Measurements from ENCODE around the gene NOC2L.
A peak's percentile ranks its signal among the peaks of the same experiment; 100 is the strongest.

NOC2L gene

DNA sequence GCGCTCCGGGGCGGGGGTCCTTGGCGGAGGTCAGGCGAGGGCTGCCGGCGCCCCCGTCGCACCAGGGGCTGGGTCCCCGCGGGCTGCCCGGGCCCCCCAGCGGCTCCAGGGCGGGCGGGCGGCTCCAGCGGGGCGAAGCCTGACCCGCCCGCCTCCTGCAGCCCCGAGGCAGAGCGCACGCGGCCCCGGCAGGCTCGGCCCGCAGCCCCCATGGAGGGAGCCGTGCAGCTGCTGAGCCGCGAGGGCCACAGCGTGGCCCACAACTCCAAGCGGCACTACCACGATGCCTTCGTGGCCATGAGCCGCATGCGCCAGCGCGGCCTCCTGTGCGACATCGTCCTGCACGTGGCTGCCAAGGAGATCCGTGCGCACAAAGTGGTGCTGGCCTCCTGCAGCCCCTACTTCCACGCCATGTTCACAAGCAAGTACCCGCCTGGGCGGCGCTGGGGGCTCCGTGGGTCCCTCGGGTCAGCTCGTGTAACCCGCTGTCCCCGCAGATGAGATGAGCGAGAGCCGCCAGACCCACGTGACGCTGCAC is 2.1 kb upstream of the NOC2L start:
- H2AFZ ChIP-seq (ENCODE audit: low read length): no peak overlapping the region

DNA sequence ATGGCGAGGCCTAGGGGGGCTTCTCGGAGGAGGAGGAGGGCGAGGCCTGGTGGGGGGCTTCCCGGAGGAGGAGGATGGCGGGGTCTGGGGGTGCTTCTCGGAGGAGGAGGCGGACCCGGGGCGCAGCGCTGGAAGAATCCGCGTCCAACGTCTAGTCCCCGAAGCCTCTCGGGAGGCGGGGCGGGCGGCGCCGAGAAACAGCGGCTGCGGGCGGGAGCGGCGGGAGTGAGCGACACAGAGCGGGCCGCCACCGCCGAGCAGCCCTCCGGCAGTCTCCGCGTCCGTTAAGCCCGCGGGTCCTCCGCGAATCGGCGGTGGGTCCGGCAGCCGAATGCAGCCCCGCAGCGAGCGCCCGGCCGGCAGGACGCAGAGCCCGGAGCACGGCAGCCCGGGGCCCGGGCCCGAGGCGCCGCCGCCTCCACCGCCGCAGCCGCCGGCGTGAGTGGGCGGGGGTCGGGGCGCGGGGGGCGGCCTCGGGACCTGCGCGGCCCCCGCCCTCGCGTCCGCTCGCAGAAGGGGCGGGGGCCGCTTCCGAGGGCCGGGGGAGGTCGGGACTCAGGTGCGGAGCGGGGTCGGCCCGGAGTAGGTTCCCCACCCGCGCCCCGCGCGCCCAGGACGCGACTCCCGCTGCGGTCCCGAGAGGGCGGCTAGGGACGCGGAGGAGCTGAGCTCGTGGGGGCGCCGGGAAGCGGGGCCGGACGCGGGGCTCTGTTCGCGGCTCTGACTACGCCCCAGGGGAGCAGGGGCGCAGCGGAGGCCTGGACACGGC is 1.5 kb upstream of the NOC2L start, which contains the start of gene KLHL17:
Gene KLHL17 (plus strand): TSS at position 222 of the 769 bp plus-strand sequence. CDS start 110 bp downstream, at position 332.
- Histone ChIP-seq H3F3A (ENCODE audit: insufficient read depth, low read length) (no peaks in the 10 kb centered on the region), H3K9me2 (ENCODE audit: low read depth, low read length) (no peaks in the 10 kb centered on the region), H3K4me3 (ENCODE audit: low read depth, low read length, poor library complexity, severe bottlenecking) (peak within 1 kb of the TSS; percentile 98), H3K4me2 (ENCODE audit: low read length) (peak within 1 kb of the TSS; percentile 76), H3K27ac (ENCODE audit: low read depth, low read length, poor library complexity, severe bottlenecking) (no peak within 1 kb of the TSS), H4K20me1 (ENCODE audit: insufficient read depth, low read length) (no peaks in the 10 kb centered on the region), H3K36me3 (ENCODE audit: insufficient read depth, low read length) (peaks cover 16% of the 10 kb centered on the region), H3K79me2 (ENCODE audit: insufficient read depth, low read length) (peaks cover 12% of the 10 kb centered on the region), H3K9ac (ENCODE audit: low read length) (peak within 1 kb of the TSS; percentile 71), H3K9me3 (ENCODE audit: low read length) (no peaks in the 10 kb centered on the region), H3K4me1 (ENCODE audit: insufficient read depth, low read length, severe bottlenecking) (peaks cover 28% of the 10 kb centered on the region), H2AFZ (ENCODE audit: low read length) (peak within 1 kb of the TSS; percentile 74; the same call in 1 of the 2 replicates), H3K27me3 (ENCODE audit: insufficient read depth, low read length) (no peaks in the 10 kb centered on the region)
- TF ChIP-seq, protein P1, sequence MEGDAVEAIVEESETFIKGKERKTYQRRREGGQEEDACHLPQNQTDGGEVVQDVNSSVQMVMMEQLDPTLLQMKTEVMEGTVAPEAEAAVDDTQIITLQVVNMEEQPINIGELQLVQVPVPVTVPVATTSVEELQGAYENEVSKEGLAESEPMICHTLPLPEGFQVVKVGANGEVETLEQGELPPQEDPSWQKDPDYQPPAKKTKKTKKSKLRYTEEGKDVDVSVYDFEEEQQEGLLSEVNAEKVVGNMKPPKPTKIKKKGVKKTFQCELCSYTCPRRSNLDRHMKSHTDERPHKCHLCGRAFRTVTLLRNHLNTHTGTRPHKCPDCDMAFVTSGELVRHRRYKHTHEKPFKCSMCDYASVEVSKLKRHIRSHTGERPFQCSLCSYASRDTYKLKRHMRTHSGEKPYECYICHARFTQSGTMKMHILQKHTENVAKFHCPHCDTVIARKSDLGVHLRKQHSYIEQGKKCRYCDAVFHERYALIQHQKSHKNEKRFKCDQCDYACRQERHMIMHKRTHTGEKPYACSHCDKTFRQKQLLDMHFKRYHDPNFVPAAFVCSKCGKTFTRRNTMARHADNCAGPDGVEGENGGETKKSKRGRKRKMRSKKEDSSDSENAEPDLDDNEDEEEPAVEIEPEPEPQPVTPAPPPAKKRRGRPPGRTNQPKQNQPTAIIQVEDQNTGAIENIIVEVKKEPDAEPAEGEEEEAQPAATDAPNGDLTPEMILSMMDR (IDR thresholded peaks at IDR 0.05; ENCODE audit: low read length): no peak
- TF ChIP-seq EZH2 (IDR thresholded peaks at IDR 0.05; ENCODE audit: borderline replicate concordance, low read length): no peak

More for the DNA sequence above, 2.1 kb upstream of the NOC2L start:
- H4K20me1 ChIP-seq (ENCODE audit: insufficient read depth, low read length): no peaks in the 10 kb centered on the region
- H3K27me3 ChIP-seq (ENCODE audit: insufficient read depth, low read length): no peaks in the 10 kb centered on the region
- TF ChIP-seq, protein P1 (IDR thresholded peaks at IDR 0.05; ENCODE audit: low read length): no peak
- TF ChIP-seq EZH2 (IDR thresholded peaks at IDR 0.05; ENCODE audit: borderline replicate concordance, low read length): no peak
- H3K79me2 ChIP-seq (ENCODE audit: insufficient read depth, low read length): peaks cover 12% of the 10 kb centered on the region
- peak overlapping the region; percentile 98 for H3K4me3 ChIP-seq (ENCODE audit: low read depth, low read length, poor library complexity, severe bottlenecking)
- H3K4me1 ChIP-seq (ENCODE audit: insufficient read depth, low read length, severe bottlenecking): peaks cover 31% of the 10 kb centered on the region
- H3K36me3 ChIP-seq (ENCODE audit: insufficient read depth, low read length): peaks cover 10% of the 10 kb centered on the region
- no peak overlapping the region for H3K27ac ChIP-seq (ENCODE audit: low read depth, low read length, poor library complexity, severe bottlenecking)
- peak overlapping the region; percentile 76 for H3K4me2 ChIP-seq (ENCODE audit: low read length)
- H3K9ac ChIP-seq (ENCODE audit: low read length): peak overlapping the region; percentile 67; the same call in 1 of the 2 replicates
- no peaks in the 10 kb centered on the region for H3F3A ChIP-seq (ENCODE audit: insufficient read depth, low read length)
- no peaks in the 10 kb centered on the region for H3K9me3 ChIP-seq (ENCODE audit: low read length)
- H3K9me2 ChIP-seq (ENCODE audit: low read depth, low read length): no peaks in the 10 kb centered on the region

DNA sequence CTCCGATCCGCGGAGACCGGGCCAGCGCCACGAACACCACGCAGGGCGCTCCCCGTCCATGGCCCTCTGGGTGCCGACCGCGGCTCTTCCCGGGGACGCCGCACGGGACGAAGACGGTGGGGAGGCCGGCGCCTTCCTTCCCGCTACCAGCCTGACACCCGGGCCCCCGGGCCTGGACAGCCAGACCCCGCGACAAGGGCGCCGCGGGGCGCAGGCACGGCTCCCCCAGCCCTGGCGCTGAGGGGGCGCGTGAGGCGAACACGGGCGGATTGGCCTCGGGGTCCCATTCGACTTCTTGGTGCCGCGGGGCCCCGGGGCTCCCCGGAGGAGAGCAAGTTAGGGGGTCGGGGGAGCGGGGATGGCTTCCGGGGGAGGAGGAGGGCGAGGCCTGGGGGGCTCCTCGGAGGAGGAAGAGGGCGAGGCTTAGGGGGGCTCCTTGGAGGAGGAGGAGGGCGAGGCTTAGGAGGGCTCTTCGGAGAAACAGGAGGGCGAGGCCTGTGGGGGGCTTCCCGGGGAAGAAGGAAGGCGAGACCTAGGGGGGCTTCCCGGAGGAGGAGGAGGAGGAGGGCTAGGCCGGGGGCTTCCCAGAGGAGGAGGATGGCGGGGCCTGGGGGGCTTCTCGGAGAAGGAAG is 791 bp upstream of the NOC2L start:
- Histone ChIP-seq H4K20me1 (ENCODE audit: insufficient read depth, low read length) (no peaks in the 10 kb centered on the region), H3K9me3 (ENCODE audit: low read length) (no peaks in the 10 kb centered on the region), H3K9me2 (ENCODE audit: low read depth, low read length) (no peaks in the 10 kb centered on the region), H3K27me3 (ENCODE audit: insufficient read depth, low read length) (no peaks in the 10 kb centered on the region), H2AFZ (ENCODE audit: low read length) (peak overlapping the region; percentile 74; the same call in 1 of the 2 replicates), H3K79me2 (ENCODE audit: insufficient read depth, low read length) (peaks cover 12% of the 10 kb centered on the region), H3K9ac (ENCODE audit: low read length) (peak overlapping the region; percentile 71), H3K27ac (ENCODE audit: low read depth, low read length, poor library complexity, severe bottlenecking) (no peak overlapping the region), H3K4me2 (ENCODE audit: low read length) (peak overlapping the region; percentile 76), H3K36me3 (ENCODE audit: insufficient read depth, low read length) (peaks cover 23% of the 10 kb centered on the region), H3K4me3 (ENCODE audit: low read depth, low read length, poor library complexity, severe bottlenecking) (peak overlapping the region; percentile 98), H3F3A (ENCODE audit: insufficient read depth, low read length) (no peaks in the 10 kb centered on the region), H3K4me1 (ENCODE audit: insufficient read depth, low read length, severe bottlenecking) (peaks cover 28% of the 10 kb centered on the region)
- TF ChIP-seq, protein P1 (IDR thresholded peaks at IDR 0.05; ENCODE audit: low read length): no peak
- no peak for TF ChIP-seq EZH2 (IDR thresholded peaks at IDR 0.05; ENCODE audit: borderline replicate concordance, low read length)

All from OCI-LY1 (cell line).